ENCODE measurements around the gene TMEM175. TPM values are rescaled to one million over a fixed set of nuclear protein-coding genes. Genes with fewer than 3 reads are reported as not detected.

Gene TMEM175
- total RNA-seq, 2 donors from 2014 or later: 20.2 to 24.0 TPM

- H3K36me3 ChIP-seq: peaks cover 49% of the 10 kb centered on the region
Measured at GRCh38 chr4:890036-890695, 42.1 kb upstream of the TMEM175 start.

GRCh38 chr4:891747-892146 lies 40.5 kb upstream of the TMEM175 start:
- Histone ChIP-seq H3K9me3 (no peaks in the 10 kb centered on the region), H3K27ac (no peak overlapping the region), H3K36me3 (peaks cover 64% of the 10 kb centered on the region), H3K4me1 (no peaks in the 10 kb centered on the region), H3K27me3 (no peaks in the 10 kb centered on the region), H3K4me3 (no peak overlapping the region)
- no peak for DNase-seq (ENCODE audit: low spot score)
- TF ChIP-seq CTCF (IDR thresholded peaks at IDR 0.05): no peak

More at GRCh38 chr4:890036-890695, 42.1 kb upstream of the TMEM175 start:
- TF ChIP-seq CTCF (IDR thresholded peaks at IDR 0.05): no peak
- no peak overlapping the region for H3K27ac ChIP-seq
- DNase-seq (ENCODE audit: low spot score): no peak
- H3K4me1 ChIP-seq: no peaks in the 10 kb centered on the region
- no peaks in the 10 kb centered on the region for H3K27me3 ChIP-seq
- no peaks in the 10 kb centered on the region for H3K9me3 ChIP-seq
- H3K4me3 ChIP-seq: no peak overlapping the region

- no peak for TF ChIP-seq CTCF (IDR thresholded peaks at IDR 0.05)
- H3K36me3 ChIP-seq: peaks cover 71% of the 10 kb centered on the region
- DNase-seq (ENCODE audit: low spot score): no peak
Measured at GRCh38 chr4:892780-893179, 39.5 kb upstream of the TMEM175 start.

GRCh38 chr4:893276-893994 lies 38.8 kb upstream of the TMEM175 start:
- Histone ChIP-seq H3K27ac (no peak overlapping the region), H3K9me3 (no peaks in the 10 kb centered on the region), H3K4me3 (no peak overlapping the region), H3K36me3 (peaks cover 67% of the 10 kb centered on the region), H3K27me3 (no peaks in the 10 kb centered on the region), H3K4me1 (no peaks in the 10 kb centered on the region)
- no peak for TF ChIP-seq CTCF (IDR thresholded peaks at IDR 0.05)
- no peak for DNase-seq (ENCODE audit: low spot score)

More at GRCh38 chr4:892780-893179, 39.5 kb upstream of the TMEM175 start:
- no peaks in the 10 kb centered on the region for H3K4me1 ChIP-seq
- no peaks in the 10 kb centered on the region for H3K27me3 ChIP-seq
- H3K9me3 ChIP-seq: no peaks in the 10 kb centered on the region
- no peak overlapping the region for H3K4me3 ChIP-seq
- no peak overlapping the region for H3K27ac ChIP-seq

- Histone ChIP-seq H3K36me3 (peaks cover 60% of the 10 kb centered on the region), H3K27ac (no peak overlapping the region), H3K9me3 (no peaks in the 10 kb centered on the region), H3K4me1 (no peaks in the 10 kb centered on the region), H3K4me3 (no peak overlapping the region), H3K27me3 (no peaks in the 10 kb centered on the region)
- no peak for DNase-seq (ENCODE audit: low spot score)
- TF ChIP-seq CTCF (IDR thresholded peaks at IDR 0.05): no peak
Measured at GRCh38 chr4:893995-894705, 38.1 kb upstream of the TMEM175 start.
